PC-3 (cell line): ENCODE data around the gene LRRFIP2.
"Not testable (repeated sequence)": the region's sequence is repeated elsewhere in the genome, so short reads cannot be mapped to it uniquely, and the experiment has no call there.

Experiments used
- EZH2 ChIP-seq: fragments of 300-600 bp; sonication (generic); IDR thresholded peaks from one replicate; pipeline ENCODE4 v1.6.1; 2017; ENCODE audit warnings: antibody characterized with exemption, mild to moderate bottlenecking, low read length; ENCODE audit not compliant: unreplicated experiment
- EZH2phosphoT487 ChIP-seq: fragments of 300-600 bp; sonication (generic); IDR thresholded peaks from 2 replicates; pipeline ENCODE4 v1.6.1; 2018; ENCODE audit warnings: mild to moderate bottlenecking, antibody characterized with exemption, low read length, borderline replicate concordance

- not testable (repeated sequence) for TF ChIP-seq EZH2, EZH2phosphoT487
Measured at GRCh38 chr3:37055077-37055476, 119.3 kb downstream of the LRRFIP2 start.
